Measurements from ENCODE around the gene DNAJB4.

DNA sequence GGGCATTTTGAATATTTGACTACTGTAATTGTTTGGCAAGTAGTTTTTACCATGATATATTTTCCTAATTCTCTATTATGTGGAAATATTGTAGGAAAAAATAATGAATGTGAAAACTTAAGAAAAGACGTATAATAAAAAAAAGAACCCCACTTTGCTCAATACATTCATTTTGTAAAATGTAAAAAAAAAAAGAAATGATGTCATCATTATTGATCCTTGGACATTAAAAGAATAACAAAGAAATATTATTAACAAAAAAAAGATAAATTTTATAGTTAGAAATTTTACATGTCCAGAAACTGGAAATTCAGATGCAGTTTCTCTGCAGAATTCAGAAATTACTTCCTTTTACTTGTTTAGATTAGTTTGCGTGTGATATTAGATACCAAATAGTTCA is 46.3 kb downstream of the DNAJB4 start:
- no peak for TF ChIP-seq CREM (CRISPR knock-in tag; IDR thresholded peaks at IDR 0.05)
- TF ChIP-seq, protein P1, sequence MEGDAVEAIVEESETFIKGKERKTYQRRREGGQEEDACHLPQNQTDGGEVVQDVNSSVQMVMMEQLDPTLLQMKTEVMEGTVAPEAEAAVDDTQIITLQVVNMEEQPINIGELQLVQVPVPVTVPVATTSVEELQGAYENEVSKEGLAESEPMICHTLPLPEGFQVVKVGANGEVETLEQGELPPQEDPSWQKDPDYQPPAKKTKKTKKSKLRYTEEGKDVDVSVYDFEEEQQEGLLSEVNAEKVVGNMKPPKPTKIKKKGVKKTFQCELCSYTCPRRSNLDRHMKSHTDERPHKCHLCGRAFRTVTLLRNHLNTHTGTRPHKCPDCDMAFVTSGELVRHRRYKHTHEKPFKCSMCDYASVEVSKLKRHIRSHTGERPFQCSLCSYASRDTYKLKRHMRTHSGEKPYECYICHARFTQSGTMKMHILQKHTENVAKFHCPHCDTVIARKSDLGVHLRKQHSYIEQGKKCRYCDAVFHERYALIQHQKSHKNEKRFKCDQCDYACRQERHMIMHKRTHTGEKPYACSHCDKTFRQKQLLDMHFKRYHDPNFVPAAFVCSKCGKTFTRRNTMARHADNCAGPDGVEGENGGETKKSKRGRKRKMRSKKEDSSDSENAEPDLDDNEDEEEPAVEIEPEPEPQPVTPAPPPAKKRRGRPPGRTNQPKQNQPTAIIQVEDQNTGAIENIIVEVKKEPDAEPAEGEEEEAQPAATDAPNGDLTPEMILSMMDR (IDR thresholded peaks at IDR 0.05): no peak
- TF ChIP-seq, protein P2, sequence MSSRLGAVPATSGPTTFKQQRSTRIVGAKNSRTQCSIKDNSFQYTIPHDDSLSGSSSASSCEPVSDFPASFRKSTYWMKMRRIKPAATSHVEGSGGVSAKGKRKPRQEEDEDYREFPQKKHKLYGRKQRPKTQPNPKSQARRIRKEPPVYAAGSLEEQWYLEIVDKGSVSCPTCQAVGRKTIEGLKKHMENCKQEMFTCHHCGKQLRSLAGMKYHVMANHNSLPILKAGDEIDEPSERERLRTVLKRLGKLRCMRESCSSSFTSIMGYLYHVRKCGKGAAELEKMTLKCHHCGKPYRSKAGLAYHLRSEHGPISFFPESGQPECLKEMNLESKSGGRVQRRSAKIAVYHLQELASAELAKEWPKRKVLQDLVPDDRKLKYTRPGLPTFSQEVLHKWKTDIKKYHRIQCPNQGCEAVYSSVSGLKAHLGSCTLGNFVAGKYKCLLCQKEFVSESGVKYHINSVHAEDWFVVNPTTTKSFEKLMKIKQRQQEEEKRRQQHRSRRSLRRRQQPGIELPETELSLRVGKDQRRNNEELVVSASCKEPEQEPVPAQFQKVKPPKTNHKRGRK (CRISPR knock-in tag; IDR thresholded peaks at IDR 0.05; ENCODE audit: borderline replicate concordance): no peak
